HEK293T (cell line): Measurements from ENCODE around the gene VCP.

ENCODE experiments used
- CTCF ChIA-PET: fragments of 350-600 bp; formaldehyde crosslinking; extraction: SDS; loops from one replicate; lab custom pipeline; 2021; ENCODE audit warnings: antibody characterized with exemption, inconsistent platforms; lab: Yijun Ruan, JAX
- POLR2A ChIA-PET: fragments of 350-600 bp; formaldehyde crosslinking; extraction: SDS; loops from one replicate; lab custom pipeline; 2020; ENCODE audit warnings: antibody characterized with exemption, inconsistent platforms; lab: Yijun Ruan, JAX
- DNase-seq: peaks from one replicate; pipeline ENCODE4 v3.0.0; 2012; ENCODE audit warnings: mixed read lengths; ENCODE audit errors: extremely low spot score
- ARNT ChIP-seq: fragments of 450-650 bp; IDR thresholded peaks from 2 replicates; pipeline ENCODE4 v1.6.1; 2017; ENCODE audit warnings: mild to moderate bottlenecking
- BHLHE40 ChIP-seq: fragments of 450-650 bp; IDR thresholded peaks from 2 replicates; pipeline ENCODE4 v1.6.1; 2016; ENCODE audit warnings: mild to moderate bottlenecking, moderate library complexity, borderline replicate concordance
- CTBP1 ChIP-seq: fragments of 450-650 bp; IDR thresholded peaks from 2 replicates; pipeline ENCODE4 v1.6.1; 2016; ENCODE audit warnings: borderline replicate concordance
- ELF4 ChIP-seq: fragments of 450-650 bp; IDR thresholded peaks from 2 replicates; pipeline ENCODE4 v1.6.1; 2017; ENCODE audit warnings: antibody characterized with exemption
- FOXA1 ChIP-seq: fragments of 450-650 bp; IDR thresholded peaks from 2 replicates; pipeline ENCODE4 v1.6.1; 2016; ENCODE audit warnings: mild to moderate bottlenecking
- FOXK2 ChIP-seq: fragments of 450-650 bp; IDR thresholded peaks from 2 replicates; pipeline ENCODE4 v1.6.1; 2016; ENCODE audit warnings: mild to moderate bottlenecking
- FOXM1 ChIP-seq: fragments of 450-650 bp; IDR thresholded peaks from 2 replicates; pipeline ENCODE4 v1.6.1; 2017; ENCODE audit warnings: mild to moderate bottlenecking, borderline replicate concordance
- HDGF ChIP-seq: fragments of 450-650 bp; IDR thresholded peaks from 2 replicates; pipeline ENCODE4 v1.6.1; 2017; ENCODE audit warnings: antibody characterized with exemption, borderline replicate concordance
- L3MBTL2 ChIP-seq: fragments of 450-650 bp; conservative IDR thresholded peaks from 2 replicates; pipeline ENCODE4 v1.6.1; 2016; ENCODE audit warnings: mild to moderate bottlenecking
- LEF1 ChIP-seq: fragments of 450-650 bp; IDR thresholded peaks from 2 replicates; pipeline ENCODE4 v1.6.1; 2017; ENCODE audit warnings: mild to moderate bottlenecking, borderline replicate concordance
- NFRKB ChIP-seq: fragments of 450-650 bp; IDR thresholded peaks from 2 replicates; pipeline ENCODE4 v1.6.1; 2016; ENCODE audit warnings: mild to moderate bottlenecking, moderate library complexity
- SP1 ChIP-seq: fragments of 450-650 bp; IDR thresholded peaks from 2 replicates; pipeline ENCODE4 v1.6.1; 2017
- SUZ12 ChIP-seq: fragments of 450-650 bp; IDR thresholded peaks from 2 replicates; pipeline ENCODE4 v1.6.1; 2016; ENCODE audit warnings: mild to moderate bottlenecking
- TARDBP ChIP-seq: fragments of 450-650 bp; IDR thresholded peaks from 2 replicates; pipeline ENCODE4 v1.6.1; 2016
- ZNF384 ChIP-seq: fragments of 450-650 bp; IDR thresholded peaks from 2 replicates; pipeline ENCODE4 v1.6.1; 2016
- TF ChIP-seq, protein P1 (sequence below): fragments of 450-650 bp; IDR thresholded peaks from 2 replicates; pipeline ENCODE4 v1.6.1; 2016

The VCP gene

GRCh38 chr9:35091536-35091935, 19.1 kb upstream of the VCP start:
- ChIA-PET POLR2A (interaction anchor here (1.1 to 1.9 kb wide), 4 partner anchors 11 to 19 kb away, joined by 3 to 6 read pairs (median 4); partner anchors contain the start of genes FANCG, STOML2 and VCP), CTCF (interaction anchor here (1.5 kb wide), 1 partner anchor 20 kb away, joined by 4 read pairs; the partner anchor contains the start of gene VCP)
- no peak for DNase-seq
- TF ChIP-seq ZNF384 (no peak), FOXA1 (no peak), FOXM1 (no peak), NFRKB (no peak), L3MBTL2 (no peak), FOXK2 (no peak), SP1 (no peak), SUZ12 (no peak), TARDBP (no peak), LEF1 (no peak), ARNT (no peak), HDGF (no peak), BHLHE40 (no peak), ELF4 (no peak), CTBP1 (no peak)
- TF ChIP-seq, protein P1, sequence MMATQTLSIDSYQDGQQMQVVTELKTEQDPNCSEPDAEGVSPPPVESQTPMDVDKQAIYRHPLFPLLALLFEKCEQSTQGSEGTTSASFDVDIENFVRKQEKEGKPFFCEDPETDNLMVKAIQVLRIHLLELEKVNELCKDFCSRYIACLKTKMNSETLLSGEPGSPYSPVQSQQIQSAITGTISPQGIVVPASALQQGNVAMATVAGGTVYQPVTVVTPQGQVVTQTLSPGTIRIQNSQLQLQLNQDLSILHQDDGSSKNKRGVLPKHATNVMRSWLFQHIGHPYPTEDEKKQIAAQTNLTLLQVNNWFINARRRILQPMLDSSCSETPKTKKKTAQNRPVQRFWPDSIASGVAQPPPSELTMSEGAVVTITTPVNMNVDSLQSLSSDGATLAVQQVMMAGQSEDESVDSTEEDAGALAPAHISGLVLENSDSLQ, result no peak

- no peak for DNase-seq
- no peak for TF ChIP-seq HDGF
- no peak for TF ChIP-seq ZNF384
- TF ChIP-seq, protein P1, result no peak
- TF ChIP-seq FOXA1, result no peak
- TF ChIP-seq ELF4, result no peak
- no peak for TF ChIP-seq ARNT
- no peak for TF ChIP-seq SP1
- CTCF ChIA-PET, result no interaction called here
- POLR2A ChIA-PET, result no interaction called here
Measured at GRCh38 chr9:35089434-35089833, 17.0 kb upstream of the VCP start.

GRCh38 chr9:35085078-35085477, 12.7 kb upstream of the VCP start:
- no peak for TF ChIP-seq BHLHE40
- no peak for TF ChIP-seq FOXK2
- TF ChIP-seq, protein P1, result no peak
- no peak for TF ChIP-seq ELF4
- TF ChIP-seq SP1, result no peak
- no peak for TF ChIP-seq NFRKB
- TF ChIP-seq SUZ12, result no peak
- no peak for TF ChIP-seq ZNF384
- TF ChIP-seq FOXA1, result no peak
- TF ChIP-seq HDGF, result no peak
- TF ChIP-seq FOXM1, result no peak
- no peak for TF ChIP-seq TARDBP
- TF ChIP-seq CTBP1, result no peak
- no peak for TF ChIP-seq ARNT
- no peak for TF ChIP-seq L3MBTL2
- TF ChIP-seq LEF1, result no peak
- POLR2A ChIA-PET, result no interaction called here
- CTCF ChIA-PET, result no interaction called here
- DNase-seq, result no peak

DNA sequence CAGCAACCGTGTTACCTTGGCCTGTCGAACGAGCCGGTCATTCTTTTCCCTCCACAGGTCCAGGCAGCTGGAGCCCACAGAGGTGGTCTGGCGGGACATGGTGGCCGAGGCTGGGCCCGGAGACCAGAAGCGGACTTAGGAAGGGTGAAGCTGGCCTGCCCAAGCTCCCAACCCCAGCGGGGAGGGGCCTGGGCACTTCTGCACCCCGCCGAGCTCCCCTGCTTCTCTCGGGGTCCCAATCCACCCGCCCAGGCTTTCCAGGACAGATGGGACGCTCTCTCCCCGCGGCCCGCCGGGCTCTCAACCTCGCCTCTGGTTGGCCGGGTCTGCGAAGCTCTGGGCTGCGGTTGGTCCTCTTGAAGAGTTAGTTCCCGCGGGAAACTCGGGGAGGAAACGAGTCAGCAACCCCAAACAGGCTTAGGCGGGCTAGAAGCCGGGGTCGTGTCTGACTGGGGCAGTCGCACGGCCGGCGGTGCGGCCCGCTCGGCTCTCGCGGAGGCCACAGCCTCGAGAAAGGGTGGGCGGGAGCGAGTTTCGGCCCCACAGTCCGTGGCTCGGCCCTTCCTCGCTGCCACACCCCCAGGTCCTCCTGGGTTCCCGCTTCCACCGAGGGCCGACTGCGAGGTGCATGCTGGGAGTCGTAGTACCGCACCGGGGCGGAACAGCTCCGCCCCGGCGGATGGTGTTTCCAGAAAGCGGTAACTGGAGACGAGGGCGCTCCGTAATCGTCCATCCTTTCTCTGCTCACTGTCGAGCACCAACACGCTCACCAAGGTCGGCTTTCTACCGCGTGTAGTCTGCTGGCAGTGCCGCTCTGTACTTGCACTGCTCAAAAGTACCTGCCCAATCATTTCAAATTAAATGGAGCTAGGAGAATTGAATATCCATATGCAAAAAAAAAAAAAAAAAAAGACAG, 7.3 kb upstream of the VCP start, which contains the start of gene FANCG:
Gene FANCG, minus strand, starts transcription at position 517 of the 916 bp plus-strand sequence. Its CDS starts 418 bp downstream, at position 99.
- TF ChIP-seq L3MBTL2, result peak; percentile 97
- TF ChIP-seq FOXM1, result no peak
- peak; percentile 82; the same call in 1 of the 2 replicates for TF ChIP-seq HDGF
- POLR2A ChIA-PET, result interaction anchor here (0.7 to 4.1 kb wide), 11 partner anchors 8 to 82 kb away, joined by 3 to 28 read pairs (median 4); partner anchors contain the start of genes PIGO, STOML2, UNC13B and VCP
- peak; percentile 87 for DNase-seq
- CTCF ChIA-PET, result interaction anchor here (0.6 to 1.2 kb wide), 4 partner anchors 14 to 38 kb away, joined by 3 to 4 read pairs (median 3); partner anchors contain the start of gene PIGO

DNA sequence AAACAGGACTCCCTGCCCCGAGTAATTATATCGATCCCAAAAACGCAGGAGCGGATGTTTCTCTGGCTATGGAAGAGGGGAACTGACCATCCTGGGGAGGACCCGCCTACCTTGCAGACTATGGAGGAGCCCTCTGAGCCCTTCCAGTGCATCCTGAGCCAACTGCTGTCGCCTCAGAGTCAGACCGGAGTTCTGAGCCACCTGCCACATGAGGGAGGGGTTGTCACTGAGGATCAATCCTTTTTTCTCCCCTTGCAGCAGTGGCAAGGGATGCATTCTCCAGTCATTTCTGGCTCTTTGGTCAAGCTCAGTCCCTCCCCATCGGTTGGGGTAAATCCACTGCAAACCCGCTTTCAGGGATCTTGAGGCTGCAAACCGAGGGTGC, 6.6 kb upstream of the VCP start:
- TF ChIP-seq L3MBTL2 (no peak), TARDBP (no peak), FOXA1 (no peak), CTBP1 (no peak)
- TF ChIP-seq, protein P1, result no peak
- DNase-seq, result no peak
- ChIA-PET POLR2A (interaction anchor here (1.0 to 4.1 kb wide), 7 partner anchors 8 to 28 kb away, joined by 3 to 28 read pairs (median 6); partner anchors contain the start of genes PIGO, STOML2 and VCP), CTCF (interaction anchor here (0.6 kb wide), 1 partner anchor 16 kb away, joined by 3 read pairs; no protein-coding TSS in a partner anchor)
